GM21576 (cell line): ENCODE measurements around the gene ARMC7.
"Not testable (repeated sequence)": the region's sequence is repeated elsewhere in the genome, so short reads cannot be mapped to it uniquely, and the experiment has no call there.

Source experiments
- ATAC-seq: cut with Tn5 transposase; IDR thresholded peaks from one replicate; pipeline ENCODE4 v1.9.1; 2021; ENCODE audit warnings: mild to moderate bottlenecking, moderate library complexity; ENCODE audit not compliant: unreplicated experiment

The ARMC7 gene

DNA sequence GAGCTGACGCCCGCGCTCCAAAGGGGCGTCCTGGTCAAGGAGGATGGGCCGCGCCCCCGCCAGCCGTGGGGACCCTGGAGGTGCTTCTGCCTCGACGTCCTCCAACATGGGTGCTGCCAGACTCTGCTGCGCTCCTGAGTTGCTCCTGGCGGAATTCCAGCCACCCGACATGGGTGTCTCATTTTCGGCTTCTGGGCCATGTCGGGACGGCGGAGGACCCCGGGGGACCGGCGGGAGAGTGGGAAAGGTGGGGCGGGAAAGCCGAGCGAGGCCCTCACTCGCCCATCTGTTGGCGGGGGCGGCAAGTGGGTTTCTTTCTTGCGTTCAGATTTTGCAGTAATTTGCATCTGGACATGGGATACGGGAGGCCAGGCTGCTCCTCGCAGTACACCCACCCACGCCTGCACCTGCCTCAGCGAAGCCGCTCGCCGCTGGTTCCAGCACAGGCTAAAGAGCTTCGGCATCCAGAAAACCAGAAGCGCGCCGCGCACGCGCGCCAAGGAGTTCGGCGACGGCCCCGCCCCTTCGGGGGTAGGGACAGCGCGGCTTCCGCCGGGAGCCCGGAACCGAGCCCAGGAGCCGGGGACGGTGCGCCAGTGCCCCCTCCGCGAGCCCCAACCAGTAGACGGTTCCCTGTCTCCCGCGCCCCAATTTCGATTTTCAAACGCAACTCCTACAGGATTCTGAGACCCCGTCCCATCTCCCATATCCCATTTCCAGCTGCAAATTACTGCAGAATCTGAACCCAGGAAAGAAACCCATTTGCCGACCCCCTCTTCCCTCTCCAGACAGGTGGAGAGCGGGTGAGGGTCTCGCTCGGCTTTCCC lies at the start of gene ARMC7:
Gene ARMC7 (plus strand): TSS at position 563 of the 827 bp plus-strand sequence. CDS start 320 bp downstream, outside the sequence.
- peak; percentile 51 for ATAC-seq

DNA sequence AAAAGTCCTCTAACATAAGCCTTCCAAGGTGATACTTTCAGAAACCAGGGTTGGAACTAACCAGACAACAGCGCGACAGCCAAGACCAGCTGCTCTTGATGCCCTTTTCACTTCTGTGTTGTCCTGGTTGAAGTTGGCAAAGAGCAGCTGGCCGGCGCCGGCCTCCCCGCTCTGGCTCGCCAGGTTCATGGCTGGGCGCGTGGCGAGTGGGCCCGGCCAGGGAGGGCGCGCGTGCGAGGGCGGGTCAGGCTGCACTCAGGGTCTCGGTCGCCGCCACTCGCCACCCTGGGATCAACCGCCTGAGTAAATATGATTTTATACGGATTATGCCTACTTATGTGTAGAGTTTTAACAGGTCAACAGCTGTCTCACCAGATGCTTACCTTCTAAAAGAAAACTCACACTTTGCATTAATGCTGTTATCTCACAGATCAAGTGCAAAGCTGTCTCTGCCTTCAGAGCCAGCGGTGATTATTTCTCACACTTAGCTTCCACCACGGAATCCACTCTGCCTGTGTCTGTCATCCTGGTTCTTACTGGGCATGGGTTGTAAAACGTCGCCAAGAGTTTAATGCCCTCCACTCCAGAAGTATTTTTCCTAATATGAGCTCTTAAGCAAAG lies 49.2 kb upstream of the ARMC7 start:
- no peak for ATAC-seq

DNA sequence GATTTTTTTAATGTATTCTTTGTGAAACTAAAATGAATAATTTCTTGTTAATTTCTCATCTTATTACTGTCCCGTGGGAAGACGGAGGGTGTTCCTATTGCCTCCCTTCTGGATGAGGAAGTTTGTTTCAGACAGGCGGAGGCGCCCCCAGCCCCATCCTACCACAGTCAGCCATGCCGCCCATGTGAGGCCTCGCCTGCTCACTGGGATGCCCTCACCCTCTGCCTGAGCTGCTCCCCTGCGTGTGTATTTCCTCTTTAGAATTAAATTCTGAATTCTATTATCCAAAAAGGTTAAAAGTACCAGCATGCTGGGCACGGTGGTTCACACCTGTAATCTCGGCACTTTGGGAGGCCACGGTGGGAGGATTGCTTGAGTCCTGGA lies 48.7 kb upstream of the ARMC7 start:
- no peak for ATAC-seq

DNA sequence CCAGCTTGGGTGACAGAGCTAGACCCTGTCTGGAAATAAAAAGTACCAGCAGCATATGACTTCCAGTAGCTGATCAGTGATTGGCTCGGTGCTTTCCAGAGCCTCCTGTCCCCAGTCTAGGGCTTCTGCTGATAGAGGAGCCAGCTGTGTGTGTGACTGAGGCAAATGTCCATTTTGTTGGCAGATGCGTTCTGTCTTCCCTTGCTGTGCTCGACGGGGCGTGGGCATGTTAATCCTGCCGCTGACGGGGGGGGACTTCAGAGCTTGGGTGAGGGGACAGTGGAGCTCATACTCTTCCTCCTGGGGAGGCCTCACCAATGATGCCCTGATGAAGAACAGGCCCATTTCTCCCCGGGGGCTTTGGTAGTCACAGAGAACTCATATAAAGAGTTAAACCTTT lies 48.2 kb upstream of the ARMC7 start:
- no peak for ATAC-seq

GRCh38 chr17:75063201-75063600 lies 46.6 kb upstream of the ARMC7 start:
- ATAC-seq: no peak

GRCh38 chr17:75063626-75064025 lies 46.1 kb upstream of the ARMC7 start:
- no peak for ATAC-seq

DNA sequence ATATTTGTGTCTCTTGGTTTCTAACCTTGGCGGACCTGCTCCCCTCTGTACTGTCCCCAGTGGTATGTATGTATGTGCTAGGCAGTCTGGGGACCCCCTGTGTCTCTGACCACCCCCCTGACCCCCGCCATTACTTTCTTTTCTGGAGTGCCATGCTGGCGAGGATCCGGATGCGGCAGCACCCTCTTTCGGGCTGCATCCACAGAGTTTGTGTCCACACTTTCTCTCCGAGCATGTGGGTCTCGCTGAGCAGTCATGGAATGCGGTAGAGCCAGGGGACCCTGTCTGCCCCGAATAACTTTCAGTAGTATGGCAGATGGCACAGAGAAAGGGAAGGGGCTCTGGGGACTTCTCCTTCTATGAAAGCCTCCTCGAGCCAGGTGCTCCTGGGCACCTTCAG lies 45.7 kb upstream of the ARMC7 start:
- ATAC-seq: no peak

- no peak for ATAC-seq
Observed at GRCh38 chr17:75064460-75064859, 45.3 kb upstream of the ARMC7 start.

- ATAC-seq: no peak
Observed at GRCh38 chr17:75064867-75065561, 44.8 kb upstream of the ARMC7 start.

GRCh38 chr17:75065562-75066151 lies 44.1 kb upstream of the ARMC7 start:
- ATAC-seq: no peak

DNA sequence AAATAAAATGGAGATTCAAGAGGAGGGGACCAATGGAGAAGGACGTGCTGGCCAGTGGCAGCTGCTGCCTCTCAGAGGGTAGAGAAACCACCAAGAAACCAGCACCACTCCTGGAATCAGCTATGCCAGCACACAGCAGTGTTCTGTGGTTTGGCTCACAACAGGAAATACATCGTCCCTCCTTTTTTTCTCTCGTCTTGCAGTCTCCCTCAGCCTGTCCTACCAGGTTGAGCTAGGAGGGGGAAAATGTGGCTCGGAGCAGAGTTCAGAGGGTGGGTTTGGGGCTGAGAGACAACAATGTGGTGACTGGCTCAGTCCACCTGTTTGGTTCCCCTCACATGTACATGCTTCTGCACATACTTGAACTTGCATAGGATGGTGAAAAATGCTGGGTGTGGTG lies 41.9 kb upstream of the ARMC7 start:
- no peak for ATAC-seq

- no peak for ATAC-seq
Observed at GRCh38 chr17:75068750-75069149, 41.0 kb upstream of the ARMC7 start.

DNA sequence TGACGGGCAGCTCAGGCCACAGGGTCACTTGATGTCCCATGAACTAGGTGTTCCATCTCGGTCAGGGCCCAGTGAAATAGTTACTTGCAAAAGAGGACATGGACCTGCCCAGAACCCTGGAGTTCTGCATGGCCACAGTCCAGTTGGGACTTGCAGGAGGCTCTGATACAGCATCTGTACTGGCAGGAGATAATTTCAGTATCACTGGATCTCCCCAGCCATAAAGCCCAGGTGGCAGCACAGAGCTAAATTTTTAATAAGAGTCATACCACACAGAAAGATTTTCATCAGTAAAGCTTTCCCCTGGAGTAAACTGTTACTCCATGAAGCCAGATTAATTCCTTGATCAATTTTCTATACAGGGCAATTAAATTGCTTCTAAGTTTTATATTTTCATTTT lies 40.0 kb upstream of the ARMC7 start:
- no peak for ATAC-seq

GRCh38 chr17:75071478-75072271 lies 38.1 kb upstream of the ARMC7 start:
- not testable (repeated sequence) for ATAC-seq

DNA sequence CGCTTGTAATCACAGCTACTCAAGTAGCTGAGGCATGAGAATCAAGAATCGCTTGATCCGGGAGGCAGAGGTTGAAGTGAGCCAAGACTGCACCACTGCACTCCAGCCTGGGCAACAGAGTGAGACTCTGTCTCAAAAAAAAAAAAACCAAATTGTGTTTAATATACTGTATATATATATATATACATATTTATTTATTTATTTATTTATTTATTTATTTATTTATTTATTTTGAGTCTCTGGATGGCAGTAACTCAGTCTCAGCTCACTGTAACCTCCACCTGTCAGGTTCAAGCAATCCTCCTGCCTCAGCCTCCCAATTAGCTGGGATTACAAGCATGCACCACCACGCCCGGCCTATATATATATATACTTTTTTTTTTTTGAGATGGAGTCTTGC lies 36.9 kb upstream of the ARMC7 start:
- not testable (repeated sequence) for ATAC-seq

DNA sequence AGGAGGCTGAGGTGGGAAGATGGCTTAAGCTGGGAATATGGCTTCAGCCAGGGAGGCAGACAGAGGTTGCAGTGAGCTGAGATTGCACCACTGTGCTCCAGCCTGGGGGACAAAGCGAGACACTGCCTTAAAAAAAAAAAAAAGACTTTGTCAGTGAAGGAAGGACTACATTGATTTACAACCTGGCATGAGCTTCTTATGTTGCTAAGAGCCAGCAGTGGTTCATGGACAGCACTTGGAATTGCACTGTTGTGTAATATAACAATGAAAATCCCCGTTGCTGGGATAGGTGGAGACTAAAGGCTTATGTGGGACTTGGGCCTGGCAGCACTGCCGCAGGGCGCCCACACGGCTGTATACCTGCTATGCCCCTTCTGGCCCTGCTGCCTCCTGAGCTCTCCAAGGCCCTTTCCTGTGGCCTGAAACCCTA lies 36.1 kb upstream of the ARMC7 start:
- ATAC-seq: no peak

GRCh38 chr17:75074532-75074931 lies 35.2 kb upstream of the ARMC7 start:
- no peak for ATAC-seq

- ATAC-seq: no peak
Observed at GRCh38 chr17:75075597-75076336, 34.0 kb upstream of the ARMC7 start.

- ATAC-seq: no peak
Observed at GRCh38 chr17:75077072-75077495, 32.7 kb upstream of the ARMC7 start.
